HG02981 (cell line): ENCODE data around the gene CTNNBIP1.

ENCODE experiments used
- ATAC-seq: cut with Tn5 transposase; IDR thresholded peaks from one replicate; pipeline ENCODE4 v1.9.1; 2021; ENCODE audit warnings: mild to moderate bottlenecking, moderate library complexity; ENCODE audit not compliant: unreplicated experiment

The CTNNBIP1 gene

GRCh38 chr1:9858293-9859035 is 51.6 kb downstream of the CTNNBIP1 start:
- ATAC-seq, result no peak

GRCh38 chr1:9855186-9855585 is 54.9 kb downstream of the CTNNBIP1 start:
- no peak for ATAC-seq

- no peak for ATAC-seq
Observed at GRCh38 chr1:9853249-9853595, 56.8 kb downstream of the CTNNBIP1 start.

- no peak for ATAC-seq
Observed at GRCh38 chr1:9852410-9853248, 57.4 kb downstream of the CTNNBIP1 start.

- no peak for ATAC-seq
Observed at GRCh38 chr1:9852004-9852403, 58.1 kb downstream of the CTNNBIP1 start.

GRCh38 chr1:9850442-9851162 is 59.5 kb downstream of the CTNNBIP1 start:
- no peak for ATAC-seq

- no peak for ATAC-seq
Observed at GRCh38 chr1:9849691-9850441, 60.2 kb downstream of the CTNNBIP1 start.

GRCh38 chr1:9848022-9848421 is 62.0 kb downstream of the CTNNBIP1 start:
- ATAC-seq, result no peak

- ATAC-seq, result no peak
Observed at GRCh38 chr1:9847269-9847668, 62.8 kb downstream of the CTNNBIP1 start.

- no peak for ATAC-seq
Observed at GRCh38 chr1:9846611-9847171, 63.4 kb downstream of the CTNNBIP1 start.

- no peak for ATAC-seq
Observed at GRCh38 chr1:9845914-9846313, 64.2 kb downstream of the CTNNBIP1 start.

- no peak for ATAC-seq
Observed at GRCh38 chr1:9844756-9845155, 65.3 kb downstream of the CTNNBIP1 start.

- no peak for ATAC-seq
Observed at GRCh38 chr1:9844106-9844505, 66.0 kb downstream of the CTNNBIP1 start.

- ATAC-seq, result no peak
Observed at GRCh38 chr1:9843576-9843945, 66.5 kb downstream of the CTNNBIP1 start.

GRCh38 chr1:9842781-9843575 is 67.1 kb downstream of the CTNNBIP1 start:
- no peak for ATAC-seq

- no peak for ATAC-seq
Observed at GRCh38 chr1:9842073-9842711, 67.9 kb downstream of the CTNNBIP1 start.

GRCh38 chr1:9841460-9841859 is 68.6 kb downstream of the CTNNBIP1 start:
- no peak for ATAC-seq

- ATAC-seq, result no peak
Observed at GRCh38 chr1:9840176-9840575, 69.9 kb downstream of the CTNNBIP1 start.

- ATAC-seq, result no peak
Observed at GRCh38 chr1:9838946-9839345, 71.1 kb downstream of the CTNNBIP1 start.

- ATAC-seq, result no peak
Observed at GRCh38 chr1:9836632-9836960, 73.5 kb downstream of the CTNNBIP1 start.
